ENCODE measurements around the gene CCDC50. TPM values are rescaled to one million over a fixed set of nuclear protein-coding genes. Genes with fewer than 3 reads are reported as not detected.

CCDC50 gene
- total RNA-seq, 1 donor from 2014 or later: 55.9 TPM

GRCh38 chr3:191283400-191283799 lies 45.8 kb upstream of the CCDC50 start:
- H3K27me3 Mint-ChIP-seq (ENCODE audit: low read depth): peaks cover 7% of the 10 kb centered on the region
- no peak overlapping the region for H3K27ac Mint-ChIP-seq (ENCODE audit: unreplicated experiment)
- peaks cover 8% of the 10 kb centered on the region for H3K4me1 Mint-ChIP-seq (ENCODE audit: low read depth)
- H3K4me3 Mint-ChIP-seq (ENCODE audit: unreplicated experiment): no peak overlapping the region
- no peaks in the 10 kb centered on the region for H3K9me3 Mint-ChIP-seq (ENCODE audit: low read depth)
- no peak for DNase-seq (ENCODE audit: low spot score)
- H3K36me3 Mint-ChIP-seq (ENCODE audit: low read depth): no peaks in the 10 kb centered on the region
- TF ChIP-seq CTCF (IDR thresholded peaks at IDR 0.05): no peak

DNA sequence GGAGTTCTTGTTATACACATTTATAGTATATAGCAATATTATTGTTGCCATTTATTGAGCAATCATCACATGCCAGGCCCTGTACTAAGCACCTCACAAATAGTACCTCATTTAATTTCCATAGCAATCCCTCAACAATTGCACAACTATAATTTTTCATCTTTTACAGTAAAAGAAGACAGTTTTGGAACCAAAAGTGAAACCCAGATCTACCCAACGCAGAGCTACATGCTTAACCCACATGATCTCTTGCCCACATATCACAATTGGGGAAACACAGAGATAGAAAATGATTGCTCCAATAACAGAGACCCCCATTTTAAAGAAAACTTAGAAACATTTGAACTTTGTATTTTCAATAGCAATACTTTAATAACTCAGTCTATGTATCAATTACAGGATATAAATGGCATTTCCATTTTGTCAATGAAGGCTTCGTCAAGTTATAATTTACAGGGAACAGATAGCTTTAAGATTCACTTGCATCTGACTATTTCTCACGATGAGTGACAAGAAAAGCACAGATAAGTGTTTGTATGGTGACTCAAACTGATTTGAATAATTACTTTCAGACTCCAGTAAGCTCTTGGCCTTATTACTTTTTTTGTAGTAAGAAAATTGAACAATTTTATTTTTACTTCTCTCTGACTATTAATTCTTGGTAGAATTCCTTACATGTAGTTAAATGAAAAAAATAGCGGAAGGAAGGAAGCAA lies 38.7 kb upstream of the CCDC50 start:
- no peak overlapping the region for H3K27ac Mint-ChIP-seq (ENCODE audit: unreplicated experiment)
- no peaks in the 10 kb centered on the region for H3K9me3 Mint-ChIP-seq (ENCODE audit: low read depth)
- DNase-seq (ENCODE audit: low spot score): no peak
- no peak for TF ChIP-seq CTCF (IDR thresholded peaks at IDR 0.05)
- no peaks in the 10 kb centered on the region for H3K27me3 Mint-ChIP-seq (ENCODE audit: low read depth)
- no peak overlapping the region for H3K4me3 Mint-ChIP-seq (ENCODE audit: unreplicated experiment)
- peaks cover 6% of the 10 kb centered on the region for H3K4me1 Mint-ChIP-seq (ENCODE audit: low read depth)
- no peaks in the 10 kb centered on the region for H3K36me3 Mint-ChIP-seq (ENCODE audit: low read depth)

GRCh38 chr3:191292243-191293015 lies 36.8 kb upstream of the CCDC50 start:
- H3K36me3 Mint-ChIP-seq (ENCODE audit: low read depth): no peaks in the 10 kb centered on the region
- no peaks in the 10 kb centered on the region for H3K9me3 Mint-ChIP-seq (ENCODE audit: low read depth)
- peaks cover 6% of the 10 kb centered on the region for H3K4me1 Mint-ChIP-seq (ENCODE audit: low read depth)
- DNase-seq (ENCODE audit: low spot score): no peak
- H3K27ac Mint-ChIP-seq (ENCODE audit: unreplicated experiment): no peak overlapping the region
- H3K27me3 Mint-ChIP-seq (ENCODE audit: low read depth): no peaks in the 10 kb centered on the region
- no peak for TF ChIP-seq CTCF (IDR thresholded peaks at IDR 0.05)
- H3K4me3 Mint-ChIP-seq (ENCODE audit: unreplicated experiment): no peak overlapping the region

DNA sequence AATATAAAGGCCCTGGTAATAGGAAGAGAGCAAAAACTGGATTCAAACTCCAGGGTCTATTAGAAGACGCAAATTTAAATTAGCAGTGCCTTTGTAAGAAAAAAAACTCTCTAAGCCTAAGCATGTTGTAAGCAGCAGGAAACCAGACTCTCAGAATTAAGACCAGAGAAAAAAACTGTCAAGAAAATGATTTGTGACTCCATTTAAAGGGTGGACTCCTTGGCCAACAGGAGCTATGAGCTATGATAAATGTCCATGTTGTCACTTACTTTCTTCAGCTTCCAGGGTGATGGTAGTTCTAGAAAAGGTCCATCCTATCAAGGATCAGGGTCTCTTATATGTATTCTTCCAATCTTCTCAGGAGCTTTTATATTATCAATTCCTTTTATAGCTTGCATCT lies 34.9 kb upstream of the CCDC50 start:
- Mint-ChIP-seq H3K4me1 (ENCODE audit: low read depth) (peaks cover 6% of the 10 kb centered on the region), H3K27ac (ENCODE audit: unreplicated experiment) (no peak overlapping the region), H3K4me3 (ENCODE audit: unreplicated experiment) (no peak overlapping the region), H3K27me3 (ENCODE audit: low read depth) (no peaks in the 10 kb centered on the region), H3K36me3 (ENCODE audit: low read depth) (no peaks in the 10 kb centered on the region), H3K9me3 (ENCODE audit: low read depth) (no peaks in the 10 kb centered on the region)
- DNase-seq (ENCODE audit: low spot score): no peak
- no peak for TF ChIP-seq CTCF (IDR thresholded peaks at IDR 0.05)

- no peak for DNase-seq (ENCODE audit: low spot score)
- Mint-ChIP-seq H3K4me1 (ENCODE audit: low read depth) (no peaks in the 10 kb centered on the region), H3K9me3 (ENCODE audit: low read depth) (no peaks in the 10 kb centered on the region), H3K36me3 (ENCODE audit: low read depth) (no peaks in the 10 kb centered on the region), H3K27me3 (ENCODE audit: low read depth) (no peaks in the 10 kb centered on the region), H3K27ac (ENCODE audit: unreplicated experiment) (no peak overlapping the region), H3K4me3 (ENCODE audit: unreplicated experiment) (no peak overlapping the region)
- TF ChIP-seq CTCF (IDR thresholded peaks at IDR 0.05): no peak
These were observed 33.1 kb upstream of the CCDC50 start for GRCh38 chr3:191296041-191296541.

Measured in chondrocyte (in vitro differentiated cells).